ENCODE measurements around the gene PRPSAP1.

The PRPSAP1 gene

GRCh38 chr17:76265624-76266243, 88.0 kb downstream of the PRPSAP1 start:
- peak; percentile 53 for DNase-seq (ENCODE audit: low spot score)

DNA sequence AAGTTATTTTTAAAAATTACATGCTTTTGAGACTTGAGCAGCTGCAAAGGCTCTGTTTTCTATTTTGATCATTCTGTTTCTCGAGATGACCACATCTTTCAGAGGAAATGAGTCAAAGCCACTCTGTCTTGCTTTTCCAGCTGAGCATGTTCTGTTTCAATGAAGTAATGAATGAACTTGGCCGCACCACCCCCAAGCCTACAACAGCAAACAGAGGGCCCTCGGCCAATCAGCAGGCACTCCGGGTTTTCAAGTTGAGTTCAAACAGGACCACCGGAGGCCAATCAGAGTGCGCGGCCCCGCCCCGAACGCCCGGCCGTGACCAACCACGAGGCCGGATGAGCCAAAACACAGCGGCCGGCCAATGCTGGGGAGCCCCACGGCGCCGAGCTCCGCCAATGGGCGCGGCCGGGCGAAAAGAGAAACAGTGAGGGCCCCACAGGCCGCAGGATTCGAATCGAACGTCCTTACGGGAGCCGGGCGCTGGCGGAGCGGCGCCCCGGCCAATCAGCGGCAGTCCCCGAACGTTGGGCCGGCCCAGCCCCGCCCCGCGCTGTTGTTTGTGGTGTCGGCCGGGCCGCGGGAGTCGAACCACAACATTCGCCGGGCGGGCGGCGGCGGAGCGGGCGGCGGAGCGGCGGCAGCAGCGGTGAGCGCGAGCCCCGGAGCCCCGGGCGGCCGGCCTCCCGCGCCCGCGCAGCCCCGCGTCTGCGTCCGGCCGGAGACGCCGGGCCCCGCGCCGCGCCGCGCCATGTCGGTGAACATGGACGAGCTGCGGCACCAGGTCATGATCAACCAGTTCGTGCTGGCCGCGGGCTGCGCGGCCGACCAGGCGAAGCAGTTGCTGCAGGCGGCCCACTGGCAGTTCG, 88.7 kb downstream of the PRPSAP1 start, which contains the start of gene UBALD2:
TSS of gene UBALD2 (plus strand) at position 594 of the 869 bp plus-strand sequence. CDS start at position 752, 158 bp downstream.
- DNase-seq (ENCODE audit: low spot score) = peak; percentile 98

DNA sequence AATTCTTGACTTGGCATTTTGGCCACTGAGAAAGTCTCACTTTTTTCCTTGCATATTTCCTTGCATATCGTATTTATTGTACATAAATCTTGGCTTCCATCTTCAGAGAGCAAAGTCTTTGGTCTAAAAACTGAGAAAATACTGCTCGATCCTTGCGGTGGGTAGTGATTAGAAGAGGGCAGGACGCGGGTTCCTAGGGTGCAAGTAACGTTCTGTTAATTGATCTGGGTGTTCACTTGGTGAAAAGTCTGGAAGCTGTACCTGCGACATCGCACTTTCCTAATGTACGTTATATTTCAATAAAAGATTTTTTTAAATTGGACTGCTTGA, 89.3 kb downstream of the PRPSAP1 start:
- DNase-seq (ENCODE audit: low spot score) = no peak

DNA sequence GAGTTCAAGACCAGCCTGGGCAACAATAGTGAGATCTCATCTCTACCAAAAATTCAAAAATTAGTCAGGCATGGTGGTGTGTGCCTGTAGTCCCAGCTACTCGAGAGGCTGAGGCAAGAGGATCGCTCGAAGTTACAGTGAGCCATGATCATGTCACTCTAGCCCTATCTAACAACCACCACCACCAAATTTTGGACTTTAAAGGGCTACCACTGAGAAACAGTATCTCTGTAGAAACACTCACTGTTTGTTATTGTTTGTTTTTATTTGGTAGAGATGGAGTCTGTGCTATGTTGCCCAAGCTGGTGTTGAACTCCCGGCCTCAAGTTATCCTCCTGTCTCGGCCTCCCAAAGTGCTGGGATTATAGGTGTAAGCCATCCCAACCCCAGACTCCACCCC, 89.8 kb downstream of the PRPSAP1 start:
- no peak for DNase-seq (ENCODE audit: low spot score)

GRCh38 chr17:76262732-76263344, 90.9 kb downstream of the PRPSAP1 start:
- peak; percentile 79 for DNase-seq (ENCODE audit: low spot score)

GRCh38 chr17:76261421-76262215, 92.1 kb downstream of the PRPSAP1 start:
- DNase-seq (ENCODE audit: low spot score) = no peak

- DNase-seq (ENCODE audit: low spot score) = no peak
Observed at GRCh38 chr17:76260669-76261068, 93.0 kb downstream of the PRPSAP1 start.

- DNase-seq (ENCODE audit: low spot score) = no peak
Observed at GRCh38 chr17:76260220-76260619, 93.5 kb downstream of the PRPSAP1 start.

All from LoVo (cell line).